Measurements from ENCODE around the gene BTBD1.

DNA sequence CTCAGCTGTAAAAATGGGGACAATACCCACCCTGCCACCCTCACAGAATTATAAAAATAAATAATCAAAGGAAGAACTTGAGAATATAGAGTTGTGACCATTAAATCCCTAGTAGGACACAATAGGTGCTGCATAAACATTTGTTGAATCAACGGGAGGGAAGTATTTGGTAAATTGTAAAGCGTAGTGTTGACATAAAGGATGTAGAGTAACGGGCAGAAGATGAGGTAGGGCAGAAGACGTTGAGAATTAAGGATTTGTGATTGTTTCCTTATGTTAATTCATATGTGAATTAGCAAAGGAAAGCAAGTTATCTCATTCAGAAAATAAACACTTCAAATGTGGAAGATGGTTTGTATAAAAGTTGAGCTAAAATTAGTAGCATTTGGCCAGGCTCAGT is 73.9 kb downstream of the BTBD1 start:
- TF ChIP-seq, protein P1, sequence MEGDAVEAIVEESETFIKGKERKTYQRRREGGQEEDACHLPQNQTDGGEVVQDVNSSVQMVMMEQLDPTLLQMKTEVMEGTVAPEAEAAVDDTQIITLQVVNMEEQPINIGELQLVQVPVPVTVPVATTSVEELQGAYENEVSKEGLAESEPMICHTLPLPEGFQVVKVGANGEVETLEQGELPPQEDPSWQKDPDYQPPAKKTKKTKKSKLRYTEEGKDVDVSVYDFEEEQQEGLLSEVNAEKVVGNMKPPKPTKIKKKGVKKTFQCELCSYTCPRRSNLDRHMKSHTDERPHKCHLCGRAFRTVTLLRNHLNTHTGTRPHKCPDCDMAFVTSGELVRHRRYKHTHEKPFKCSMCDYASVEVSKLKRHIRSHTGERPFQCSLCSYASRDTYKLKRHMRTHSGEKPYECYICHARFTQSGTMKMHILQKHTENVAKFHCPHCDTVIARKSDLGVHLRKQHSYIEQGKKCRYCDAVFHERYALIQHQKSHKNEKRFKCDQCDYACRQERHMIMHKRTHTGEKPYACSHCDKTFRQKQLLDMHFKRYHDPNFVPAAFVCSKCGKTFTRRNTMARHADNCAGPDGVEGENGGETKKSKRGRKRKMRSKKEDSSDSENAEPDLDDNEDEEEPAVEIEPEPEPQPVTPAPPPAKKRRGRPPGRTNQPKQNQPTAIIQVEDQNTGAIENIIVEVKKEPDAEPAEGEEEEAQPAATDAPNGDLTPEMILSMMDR (IDR thresholded peaks at IDR 0.05; ENCODE audit: extremely low read depth in 1 of 2, insufficient read depth in 1 of 2, low read depth in 1 of 2, low read length in 2 of 2) = no peak
- TF ChIP-seq POLR2A (IDR thresholded peaks at IDR 0.05; ENCODE audit: low read depth, low read length) (no peak), EZH2 (IDR thresholded peaks at IDR 0.05; ENCODE audit: borderline replicate concordance, low read depth, low read length, severe bottlenecking) (no peak), POLR2AphosphoS5 (IDR thresholded peaks at IDR 0.05; ENCODE audit: insufficient read depth, low read depth, low read length) (no peak), FOS (IDR thresholded peaks at IDR 0.05; ENCODE audit: borderline replicate concordance, insufficient read depth, low read length) (no peak), JUN (IDR thresholded peaks at IDR 0.05; ENCODE audit: borderline replicate concordance, insufficient read depth, insufficient read length, low read depth) (no peak), MYC (IDR thresholded peaks at IDR 0.05; ENCODE audit: low read depth, low read length) (no peak), GATA2 (IDR thresholded peaks at IDR 0.05; ENCODE audit: insufficient read depth, insufficient read length, low read depth, low read length) (no peak)
- TF ChIP-seq, protein P2, sequence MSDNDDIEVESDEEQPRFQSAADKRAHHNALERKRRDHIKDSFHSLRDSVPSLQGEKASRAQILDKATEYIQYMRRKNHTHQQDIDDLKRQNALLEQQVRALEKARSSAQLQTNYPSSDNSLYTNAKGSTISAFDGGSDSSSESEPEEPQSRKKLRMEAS (IDR thresholded peaks at IDR 0.05; ENCODE audit: insufficient read depth, insufficient read length) = no peak
